NCI-H2171 treated with DMSO at 0.1 percent for 48 hours (cell line): Measurements from ENCODE around the gene ATF7.

Experiments
- DNase-seq: peaks from one replicate; lab custom pipeline; 2025; lab: John Stamatoyannopoulos, UW

Gene ATF7

GRCh38 chr12:53596920-53597363 is 29.2 kb downstream of the ATF7 start:
- no peak for DNase-seq

- DNase-seq: no peak
Observed at GRCh38 chr12:53594897-53595615, 31.1 kb downstream of the ATF7 start.

GRCh38 chr12:53593707-53594106 is 32.5 kb downstream of the ATF7 start:
- DNase-seq: no peak

GRCh38 chr12:53593031-53593430 is 33.2 kb downstream of the ATF7 start:
- DNase-seq: no peak

GRCh38 chr12:53592426-53592825 is 33.8 kb downstream of the ATF7 start:
- no peak for DNase-seq

- no peak for DNase-seq
Observed at GRCh38 chr12:53591301-53592206, 34.6 kb downstream of the ATF7 start.

- DNase-seq: no peak
Observed at GRCh38 chr12:53590652-53591051, 35.5 kb downstream of the ATF7 start.

GRCh38 chr12:53589915-53590314 is 36.3 kb downstream of the ATF7 start:
- no peak for DNase-seq

- DNase-seq: no peak
Observed at GRCh38 chr12:53589423-53589822, 36.8 kb downstream of the ATF7 start.

GRCh38 chr12:53588123-53588522 is 38.1 kb downstream of the ATF7 start:
- no peak for DNase-seq

- DNase-seq: no peak
Observed at GRCh38 chr12:53586745-53587144, 39.4 kb downstream of the ATF7 start.

- no peak for DNase-seq
Observed at GRCh38 chr12:53585448-53586125, 40.6 kb downstream of the ATF7 start.

GRCh38 chr12:53579545-53579955 is 46.6 kb downstream of the ATF7 start:
- DNase-seq: no peak

- no peak for DNase-seq
Observed at GRCh38 chr12:53578783-53579182, 47.4 kb downstream of the ATF7 start.

GRCh38 chr12:53577941-53578352 is 48.2 kb downstream of the ATF7 start:
- DNase-seq: no peak

GRCh38 chr12:53575502-53576249 is 50.5 kb downstream of the ATF7 start:
- no peak for DNase-seq

GRCh38 chr12:53572134-53572758 is 53.9 kb downstream of the ATF7 start:
- DNase-seq: no peak

GRCh38 chr12:53571295-53571694 is 54.9 kb downstream of the ATF7 start:
- no peak for DNase-seq

- DNase-seq: no peak
Observed at GRCh38 chr12:53568809-53569557, 57.2 kb downstream of the ATF7 start.

- no peak for DNase-seq
Observed at GRCh38 chr12:53567961-53568808, 58.0 kb downstream of the ATF7 start.
